HG03457 (cell line): ENCODE measurements around the gene RASA2.
"Not testable (repeated sequence)": the region's sequence is repeated elsewhere in the genome, so short reads cannot be mapped to it uniquely, and the experiment has no call there.

Source experiments
- ATAC-seq: cut with Tn5 transposase; IDR thresholded peaks from one replicate; pipeline ENCODE4 v1.9.1; 2021; ENCODE audit warnings: moderate number of reproducible peaks; ENCODE audit not compliant: unreplicated experiment

RASA2 gene

DNA sequence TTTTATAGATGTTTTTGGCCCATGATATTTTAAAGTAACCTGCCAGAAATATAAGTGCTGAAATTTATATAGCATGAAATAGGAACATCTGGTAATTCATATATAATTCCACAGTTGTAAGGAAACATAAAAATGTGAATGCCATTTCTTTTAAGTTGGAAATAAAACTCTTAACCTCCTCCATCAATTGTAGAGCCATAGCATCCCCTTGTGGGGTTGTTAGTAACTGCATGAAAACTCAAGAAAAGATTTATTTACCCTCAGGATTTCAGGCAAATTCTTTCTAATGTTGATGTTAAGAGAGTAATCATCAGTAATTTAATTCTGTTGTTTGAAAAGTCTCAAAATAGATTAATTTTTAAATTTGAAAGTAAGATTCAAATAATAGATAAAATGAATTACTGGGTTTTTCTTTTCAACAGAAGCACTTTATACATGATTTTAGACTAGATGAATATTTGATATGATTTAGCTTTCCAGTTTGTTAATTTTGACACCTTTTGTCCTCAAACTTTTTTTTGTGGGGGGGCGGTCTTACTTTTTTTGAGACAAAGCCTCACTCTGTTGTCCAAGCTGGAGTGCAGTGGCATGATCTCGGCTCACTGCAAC is 74.7 kb downstream of the RASA2 start:
- no peak for ATAC-seq

DNA sequence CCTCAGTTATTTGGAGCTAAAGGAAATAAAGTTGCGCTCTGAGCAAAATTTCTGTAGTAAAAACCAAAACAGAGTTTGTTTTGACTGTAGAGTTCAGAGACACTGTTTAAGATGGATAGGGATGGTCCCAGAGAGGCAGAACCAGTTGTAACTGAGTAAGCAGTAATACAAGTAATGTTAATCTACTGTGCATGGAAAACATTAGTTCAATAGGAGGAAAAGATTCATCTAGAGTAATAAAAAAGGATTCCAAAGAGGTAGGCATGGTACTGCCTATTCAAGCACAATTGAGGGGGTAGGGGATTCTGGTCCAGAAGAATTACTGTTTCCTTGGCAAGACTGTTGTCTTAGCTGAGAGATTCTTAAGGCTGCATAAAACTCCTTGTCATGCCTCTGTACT is 77.4 kb downstream of the RASA2 start:
- no peak for ATAC-seq

DNA sequence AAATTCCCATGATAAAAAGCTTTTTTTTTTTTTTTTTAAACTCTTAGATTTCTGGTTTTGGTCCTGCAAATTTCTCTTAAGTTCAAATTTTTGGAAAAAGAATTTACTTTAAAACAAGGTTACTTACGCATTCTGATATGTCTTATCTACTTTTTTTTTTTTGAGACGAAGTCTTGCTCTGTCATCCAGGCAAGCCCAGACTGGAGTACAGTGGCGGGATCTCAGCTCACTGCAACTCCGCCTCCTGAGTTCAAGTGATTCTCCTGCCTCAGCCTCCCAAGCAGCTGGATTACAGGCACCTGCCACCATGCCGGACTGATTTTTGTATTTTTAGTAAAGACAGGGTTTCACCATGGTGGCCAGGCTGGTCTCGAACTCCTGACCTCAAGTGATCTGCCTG is 83.2 kb downstream of the RASA2 start:
- ATAC-seq: no peak

DNA sequence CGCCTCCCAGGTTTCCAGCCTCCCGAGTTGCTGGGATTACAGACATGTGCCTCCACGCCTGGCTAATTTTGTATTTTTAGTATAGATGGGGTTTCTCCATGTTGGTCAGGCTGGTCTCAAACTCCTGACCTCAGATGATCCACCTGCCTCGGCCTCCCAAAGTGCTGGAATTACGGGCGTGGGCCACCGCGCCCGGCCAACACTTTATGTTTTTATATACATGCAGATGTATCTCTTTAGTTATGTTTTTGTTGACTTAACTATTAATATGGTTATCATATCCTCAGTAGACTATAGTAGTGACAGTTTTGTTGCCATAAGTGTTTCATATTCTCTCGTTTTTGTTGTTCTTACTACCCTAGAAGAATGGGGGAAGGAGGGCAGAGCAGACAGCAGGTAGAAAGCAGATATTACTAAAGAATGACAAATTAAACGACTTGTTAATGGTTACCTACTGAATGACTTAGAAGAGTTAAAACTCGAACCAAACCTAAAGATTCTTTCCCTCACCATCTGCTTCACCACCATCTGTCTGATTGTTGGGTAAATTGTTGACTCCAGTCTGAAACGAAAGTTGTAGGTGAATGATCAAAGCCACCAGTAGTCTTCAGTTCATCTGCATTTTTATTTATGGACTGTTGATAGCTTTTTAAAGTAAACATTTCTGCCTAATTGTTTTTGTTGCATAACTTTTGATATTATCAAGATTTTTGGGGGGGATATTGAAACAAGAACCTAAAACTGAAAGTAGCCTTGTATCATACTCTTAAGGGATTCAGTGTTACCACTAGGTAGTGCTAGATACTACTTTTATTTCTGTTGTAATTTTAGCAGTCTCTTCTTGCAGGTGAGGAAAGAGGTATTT is 89.3 kb downstream of the RASA2 start:
- no peak for ATAC-seq

DNA sequence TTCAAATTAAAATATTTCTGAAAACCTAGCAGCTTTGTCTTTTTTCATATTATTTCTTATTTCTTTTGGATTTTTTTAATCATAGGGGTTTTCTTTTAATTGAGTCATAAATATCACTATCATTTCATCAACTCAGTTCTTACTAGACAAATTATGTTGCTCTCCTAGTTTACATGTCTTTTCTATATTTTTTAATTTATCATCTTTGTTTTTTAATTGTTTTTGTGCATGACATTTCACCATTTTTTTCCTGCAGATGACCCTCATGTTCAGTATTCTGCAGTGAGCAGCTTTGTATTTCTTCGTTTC is 89.9 kb downstream of the RASA2 start:
- no peak for ATAC-seq

DNA sequence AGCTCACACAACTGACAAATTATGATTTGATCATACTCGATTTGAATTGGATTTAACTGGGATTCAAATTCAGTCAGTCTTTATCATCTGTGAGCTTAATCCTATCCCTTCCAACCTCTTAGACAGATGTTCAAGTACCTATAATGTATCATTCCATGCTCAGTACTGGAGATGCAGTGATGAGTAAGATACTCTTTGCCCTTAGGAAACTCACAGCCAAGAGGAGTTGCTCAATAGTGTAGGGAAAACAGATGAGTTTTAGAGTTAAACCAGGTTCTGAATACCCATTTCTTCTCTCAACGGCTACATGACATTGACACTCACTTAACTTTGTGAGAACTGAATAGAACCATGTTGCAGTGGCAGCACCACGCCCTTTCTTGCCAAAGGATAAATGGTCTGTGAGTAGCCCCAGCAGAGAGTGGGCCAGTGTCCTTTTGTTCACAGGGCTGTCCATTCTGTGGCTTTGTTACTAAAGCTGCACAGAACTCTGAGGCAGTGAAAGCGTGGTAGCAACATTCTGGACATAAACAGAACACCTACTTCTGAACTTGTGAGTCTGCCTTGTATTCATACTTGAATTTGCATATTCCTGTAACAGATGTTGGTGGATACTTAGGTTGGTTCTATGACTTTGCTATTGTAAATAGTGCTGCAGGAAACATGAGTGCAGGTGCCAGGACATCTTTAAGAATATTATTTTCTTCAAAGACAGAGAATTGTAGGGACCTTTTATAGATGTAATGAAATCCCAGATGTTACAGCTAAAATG is 91.6 kb downstream of the RASA2 start:
- no peak for ATAC-seq

DNA sequence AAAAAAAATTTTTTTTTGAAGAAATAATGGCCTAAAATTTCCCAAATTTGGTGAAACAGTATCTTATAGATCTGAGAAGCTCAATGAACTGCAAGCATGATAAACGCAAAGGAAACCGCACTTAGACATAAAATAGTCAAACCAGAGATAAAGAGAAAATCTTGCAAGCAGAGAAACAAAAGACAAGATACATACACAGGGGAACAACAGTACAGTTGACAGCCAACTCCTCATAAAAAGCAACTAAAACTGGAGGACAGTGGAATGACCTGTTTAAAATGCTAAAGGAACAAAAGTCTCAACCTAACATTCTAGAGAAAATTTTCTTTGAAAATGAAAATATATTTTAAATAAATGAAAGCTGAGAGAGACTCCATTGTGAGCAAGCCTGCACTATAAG is 107.5 kb downstream of the RASA2 start:
- no peak for ATAC-seq

DNA sequence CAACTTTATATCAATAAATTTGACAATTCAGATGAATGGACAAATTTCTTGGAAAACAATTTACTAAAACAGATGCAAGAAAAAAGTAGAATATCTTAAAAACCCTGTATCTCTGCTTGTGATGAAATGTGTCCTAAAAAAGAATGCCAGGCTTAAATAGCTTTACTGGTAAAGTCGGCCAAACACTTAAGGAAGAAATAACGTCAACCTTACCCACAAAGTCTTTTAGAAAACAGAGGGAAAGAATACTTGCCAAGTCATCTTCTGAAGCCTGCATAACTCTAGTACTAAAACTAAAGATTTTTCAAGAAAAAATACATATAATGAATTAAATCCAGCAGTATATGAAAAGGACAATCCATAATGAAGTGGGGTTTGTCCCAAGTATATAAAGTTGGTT is 111.1 kb downstream of the RASA2 start:
- no peak for ATAC-seq

DNA sequence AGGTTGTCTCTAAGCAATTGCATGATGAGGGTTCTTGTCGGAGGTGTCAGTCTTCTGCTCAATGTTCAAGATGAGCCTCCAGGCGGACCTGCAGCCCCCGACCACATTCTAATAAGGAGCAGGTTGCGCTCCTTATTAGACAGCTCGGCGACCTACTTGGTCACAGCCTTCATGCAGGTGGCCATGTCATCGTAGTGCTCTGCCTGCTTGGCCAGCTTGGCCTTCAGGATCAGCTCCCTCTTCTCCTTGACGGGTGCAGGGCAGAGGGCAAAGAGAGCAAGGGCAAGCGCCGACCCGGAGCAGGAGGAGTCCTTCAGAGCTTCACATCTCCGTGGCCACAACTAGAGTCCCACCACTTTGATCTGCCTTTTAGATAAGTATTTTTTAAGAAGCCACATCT is 113.5 kb downstream of the RASA2 start:
- ATAC-seq: no peak

DNA sequence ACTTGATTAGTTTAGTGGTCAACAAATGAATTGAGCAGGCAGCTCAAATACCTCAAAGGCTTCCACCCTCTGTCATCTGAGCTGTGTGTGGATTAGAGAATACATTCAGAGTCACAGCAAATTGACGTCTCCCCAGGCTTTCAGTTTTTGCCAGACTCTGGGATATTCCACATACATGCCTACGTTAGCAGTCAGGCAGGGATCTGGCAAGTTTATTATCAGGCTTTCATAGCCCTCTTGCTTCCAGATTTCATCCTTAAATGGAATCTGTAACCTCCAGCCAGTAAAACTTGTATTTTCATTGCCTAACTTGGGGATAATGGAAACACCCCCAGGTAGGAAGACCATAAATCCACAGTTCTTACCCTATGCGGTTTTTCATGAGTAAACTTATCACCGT is 115.9 kb downstream of the RASA2 start:
- ATAC-seq: no peak

DNA sequence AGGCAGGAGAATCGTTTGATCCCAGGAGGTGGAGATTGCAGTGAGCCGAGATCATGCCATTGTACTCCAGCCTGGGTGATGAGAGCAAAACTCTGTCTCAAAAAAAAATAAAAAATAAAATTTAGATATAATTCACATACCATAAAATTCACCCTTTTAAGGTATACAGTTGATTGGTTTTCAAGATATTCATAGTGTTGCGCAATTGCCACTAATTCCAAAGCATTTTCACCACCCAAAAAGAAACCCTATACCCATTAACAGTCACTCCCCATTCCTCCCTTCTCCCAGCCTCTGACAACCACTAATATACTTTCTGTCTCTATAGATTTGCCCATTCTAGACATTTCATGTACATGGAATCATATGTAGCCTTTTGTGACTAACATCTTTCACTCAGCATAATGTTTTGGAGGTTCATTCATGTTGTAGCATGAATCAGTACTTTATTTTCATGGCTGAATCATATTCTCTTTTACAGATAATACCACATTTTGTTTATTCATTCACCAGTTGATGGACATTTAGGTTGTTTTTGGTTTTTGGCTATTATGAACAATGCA is 116.7 kb downstream of the RASA2 start:
- ATAC-seq: no peak

DNA sequence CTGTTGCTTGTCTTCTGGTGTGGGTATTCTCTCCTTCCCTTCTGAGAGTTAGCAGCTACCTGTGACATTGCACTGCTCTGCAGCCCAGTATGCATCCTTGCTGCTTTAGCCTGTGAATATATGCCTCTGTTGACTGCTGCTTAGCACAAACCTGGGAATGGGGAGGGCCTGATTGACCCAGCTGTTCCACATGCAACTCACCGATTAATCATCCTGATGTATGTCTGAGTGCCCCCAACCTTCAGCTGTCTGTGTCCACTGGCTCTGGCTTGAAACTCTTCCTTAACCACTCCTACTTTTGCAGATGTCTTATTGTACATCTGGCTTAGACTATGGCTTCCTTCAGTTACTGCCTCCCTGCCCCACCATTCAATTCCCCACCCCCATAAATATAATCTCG is 119.1 kb downstream of the RASA2 start:
- no peak for ATAC-seq

DNA sequence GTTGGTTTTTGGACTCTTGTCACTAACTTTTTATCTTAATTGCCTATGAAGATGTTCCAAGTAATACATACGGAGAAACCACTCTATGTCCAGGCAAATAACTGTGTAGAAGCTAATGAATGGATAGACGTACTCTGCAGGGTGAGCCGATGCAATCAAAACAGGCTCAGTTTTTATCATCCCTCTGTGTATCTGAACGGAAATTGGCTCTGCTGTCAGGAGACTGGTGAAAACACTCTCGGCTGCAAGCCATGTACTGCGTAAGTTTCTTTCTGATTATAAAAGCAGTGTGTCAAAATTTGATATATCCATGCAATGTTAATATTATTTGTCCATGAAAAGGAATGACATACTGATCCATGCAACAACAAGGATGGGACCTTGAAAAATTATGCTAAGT is 121.6 kb downstream of the RASA2 start:
- no peak for ATAC-seq

DNA sequence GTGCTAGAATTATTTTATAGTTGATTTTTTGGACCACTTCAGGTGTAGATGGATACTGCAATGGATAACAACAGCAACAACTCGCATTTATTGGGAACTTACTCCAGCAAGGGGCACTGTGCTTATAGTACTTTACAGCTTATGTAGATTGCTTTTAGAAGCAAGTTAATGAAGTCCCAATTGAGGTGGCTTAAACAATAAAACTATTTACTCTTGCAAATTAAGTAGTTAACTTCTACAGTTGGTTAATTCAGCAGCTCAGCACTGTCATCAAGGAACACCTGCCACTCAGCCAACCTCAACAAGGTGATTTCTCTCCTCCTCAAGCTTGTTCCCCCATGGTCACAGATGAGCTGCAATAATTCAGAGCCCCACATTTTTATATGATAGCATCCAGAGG is 124.1 kb downstream of the RASA2 start:
- ATAC-seq: no peak

DNA sequence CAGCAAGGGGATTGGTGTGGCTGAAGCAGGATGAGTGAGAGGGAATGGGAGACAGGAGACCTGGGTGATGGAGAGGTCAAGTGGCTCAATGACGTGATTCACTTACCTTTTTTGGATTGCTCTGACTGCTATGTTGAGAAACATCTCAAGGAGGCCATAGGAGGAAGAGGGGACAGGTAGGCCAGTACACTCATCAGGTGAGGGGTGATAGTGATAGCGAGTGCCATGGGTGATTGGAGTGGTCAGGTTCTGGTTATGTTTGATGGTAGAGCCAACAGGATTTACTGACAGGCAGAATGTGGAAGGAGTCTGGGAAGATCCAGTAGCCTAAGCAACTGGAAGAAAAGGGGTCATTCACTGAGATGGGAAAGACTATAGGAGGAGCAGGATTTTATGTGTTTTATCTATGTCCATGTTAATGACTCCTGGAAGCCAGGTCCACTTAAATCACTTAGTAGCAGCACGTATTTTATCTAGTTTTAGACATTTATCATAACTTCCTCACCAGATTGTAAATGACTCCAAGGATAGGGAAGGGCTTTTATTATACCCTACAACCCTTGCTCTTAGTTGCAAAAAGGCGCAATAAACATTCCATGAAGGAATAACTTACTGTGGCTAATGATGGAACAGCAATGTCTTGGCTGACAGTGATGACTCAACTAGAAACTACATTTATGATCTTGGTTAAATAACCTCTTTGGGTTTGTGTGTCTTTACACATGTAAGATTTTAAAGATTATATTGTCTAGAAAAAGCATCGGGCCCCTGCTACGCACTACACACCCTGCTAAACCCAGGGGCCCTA is 131.5 kb downstream of the RASA2 start:
- no peak for ATAC-seq

DNA sequence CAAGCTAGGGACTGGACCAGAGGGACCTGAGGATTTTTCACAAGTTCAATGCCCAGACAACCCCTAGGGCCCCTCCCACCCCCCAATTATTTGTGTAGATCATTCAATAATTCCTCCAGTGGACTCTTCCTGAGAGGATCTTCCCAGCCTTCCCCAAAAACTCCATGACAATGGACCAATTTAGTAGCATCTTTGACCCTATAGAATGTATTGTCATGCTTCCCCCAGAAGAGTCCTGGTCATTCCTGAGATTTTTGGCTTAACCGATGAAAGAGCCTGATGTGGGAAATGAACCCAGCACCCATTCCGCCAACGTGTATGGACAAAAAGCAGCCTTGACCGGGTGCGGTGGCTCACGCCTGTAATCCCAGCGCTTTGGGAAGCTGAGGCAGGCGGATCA is 132.1 kb downstream of the RASA2 start:
- no peak for ATAC-seq

DNA sequence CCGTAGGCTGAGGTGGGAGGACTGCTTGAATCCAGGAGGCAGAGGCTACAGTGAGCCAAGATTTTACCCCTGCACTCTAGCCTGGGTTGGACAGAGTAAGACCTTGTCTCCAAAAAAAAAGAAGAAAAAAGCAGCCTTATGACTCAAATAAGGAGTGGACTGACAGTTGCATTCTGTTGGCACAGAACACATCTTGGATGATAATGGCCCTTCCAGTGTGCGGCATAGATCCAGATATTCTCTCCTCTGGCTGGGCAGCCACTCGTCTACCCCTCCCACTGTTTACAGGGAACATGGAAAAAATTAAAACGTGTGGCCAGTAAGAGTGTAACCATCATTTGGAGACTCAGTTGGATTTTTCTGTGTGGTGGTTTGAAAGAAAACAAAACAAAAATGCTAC is 132.6 kb downstream of the RASA2 start:
- ATAC-seq: no peak

DNA sequence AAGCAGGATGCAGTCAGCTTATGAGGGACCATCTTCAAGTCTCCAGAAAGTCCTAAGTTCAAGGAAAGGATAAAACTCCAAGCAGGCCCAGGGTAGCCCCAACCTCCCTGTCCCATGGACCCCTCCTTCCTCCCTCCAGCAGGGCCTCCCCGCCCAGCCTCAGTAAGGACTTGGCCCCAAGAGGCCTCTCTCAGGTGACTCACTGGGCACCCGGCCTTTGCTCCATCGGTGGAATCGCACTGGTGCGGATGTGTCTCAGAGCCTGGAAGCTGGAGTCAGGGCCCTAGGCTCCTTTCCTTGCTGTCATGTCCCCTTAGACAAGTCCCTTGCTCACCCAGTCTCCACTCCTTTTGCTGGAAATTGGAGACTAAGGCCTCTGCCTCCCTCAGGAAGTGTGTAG is 136.9 kb downstream of the RASA2 start:
- no peak for ATAC-seq

DNA sequence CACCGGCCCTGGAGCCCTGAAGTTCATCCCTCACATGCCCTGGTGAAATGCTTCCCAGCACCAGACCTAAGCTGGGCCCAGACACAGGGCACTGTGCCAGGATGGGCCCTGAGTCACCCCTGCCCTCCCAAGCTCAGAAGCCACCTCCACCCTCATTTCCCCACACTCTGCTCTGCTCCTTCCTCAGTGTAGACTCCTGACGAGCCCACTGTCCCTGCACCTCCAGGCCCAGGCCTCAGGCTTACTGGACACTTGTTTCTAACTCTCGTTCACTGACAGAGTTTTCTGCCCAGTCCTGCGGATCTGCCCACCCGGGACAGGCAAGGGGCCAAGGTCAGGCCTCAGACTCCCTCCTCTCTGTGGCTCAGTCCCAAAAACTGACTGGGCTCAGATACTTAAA is 138.7 kb downstream of the RASA2 start:
- no peak for ATAC-seq

DNA sequence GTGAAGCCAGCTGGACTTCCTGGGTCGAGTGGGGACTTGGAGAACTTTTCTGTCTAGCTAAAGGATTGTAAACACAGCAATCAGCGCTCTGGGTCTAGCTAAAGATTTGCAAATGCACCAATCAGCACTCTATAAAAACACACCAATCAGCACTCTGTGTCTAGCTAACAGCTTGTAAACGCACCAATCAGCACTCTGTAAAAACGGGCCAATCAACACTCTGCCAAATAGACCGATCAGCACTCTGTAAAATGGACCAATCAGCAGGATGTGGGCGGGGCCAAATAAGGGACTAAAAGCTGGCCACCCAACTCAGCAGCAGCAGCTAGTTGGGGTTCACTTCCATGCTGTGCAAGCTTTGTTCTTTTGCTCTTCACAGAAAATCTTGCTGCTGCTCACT is 141.5 kb downstream of the RASA2 start:
- not testable (repeated sequence) for ATAC-seq

DNA sequence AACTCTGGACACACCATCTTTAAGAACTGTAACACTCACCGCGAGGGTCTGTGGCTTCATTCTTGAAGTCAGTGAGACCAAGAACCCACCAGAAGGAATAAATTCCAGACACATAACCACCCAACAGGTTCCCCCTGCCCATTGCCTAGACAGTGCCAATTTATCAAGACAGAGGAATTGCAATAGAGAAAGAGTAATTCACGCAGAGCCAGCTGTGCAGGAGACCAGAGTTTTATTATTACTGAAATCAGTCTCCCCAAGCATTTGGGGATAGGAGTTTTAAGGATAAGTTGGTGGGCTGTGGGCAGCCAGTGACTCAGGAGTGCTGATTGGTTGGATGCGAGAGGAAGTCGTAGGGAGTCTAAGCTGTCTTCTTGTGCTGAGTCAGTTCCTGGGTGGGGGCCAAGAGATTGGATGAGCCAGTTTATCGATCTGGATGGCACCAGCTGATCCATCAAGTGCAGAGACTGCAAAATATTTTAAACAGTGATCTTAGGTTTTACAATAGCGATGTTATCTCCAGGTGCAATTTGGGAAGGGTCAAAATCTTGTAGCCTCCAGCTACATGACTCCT is 142.1 kb downstream of the RASA2 start:
- not testable (repeated sequence) for ATAC-seq
